ENCODE results near the gene FARSB.

DNA sequence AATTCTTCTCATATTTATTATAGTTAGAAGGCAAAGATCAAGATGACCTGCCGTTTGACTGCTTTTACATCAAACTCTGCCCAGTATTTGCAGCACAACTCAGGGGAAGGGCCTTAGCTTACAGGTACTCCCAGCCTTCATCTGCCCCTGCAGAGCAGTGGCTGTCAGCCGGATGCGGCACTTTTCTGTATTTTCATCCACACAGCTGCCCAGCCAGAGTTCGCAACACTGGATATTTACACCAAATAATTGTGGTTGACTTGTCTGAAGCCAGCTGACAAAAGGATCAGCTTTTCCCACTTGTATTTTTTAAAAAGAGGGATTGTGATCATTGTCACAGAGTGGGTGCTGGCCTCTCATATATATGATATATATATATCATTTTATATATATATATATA, 94.7 kb downstream of the FARSB start:
- TF ChIP-seq, protein P1, sequence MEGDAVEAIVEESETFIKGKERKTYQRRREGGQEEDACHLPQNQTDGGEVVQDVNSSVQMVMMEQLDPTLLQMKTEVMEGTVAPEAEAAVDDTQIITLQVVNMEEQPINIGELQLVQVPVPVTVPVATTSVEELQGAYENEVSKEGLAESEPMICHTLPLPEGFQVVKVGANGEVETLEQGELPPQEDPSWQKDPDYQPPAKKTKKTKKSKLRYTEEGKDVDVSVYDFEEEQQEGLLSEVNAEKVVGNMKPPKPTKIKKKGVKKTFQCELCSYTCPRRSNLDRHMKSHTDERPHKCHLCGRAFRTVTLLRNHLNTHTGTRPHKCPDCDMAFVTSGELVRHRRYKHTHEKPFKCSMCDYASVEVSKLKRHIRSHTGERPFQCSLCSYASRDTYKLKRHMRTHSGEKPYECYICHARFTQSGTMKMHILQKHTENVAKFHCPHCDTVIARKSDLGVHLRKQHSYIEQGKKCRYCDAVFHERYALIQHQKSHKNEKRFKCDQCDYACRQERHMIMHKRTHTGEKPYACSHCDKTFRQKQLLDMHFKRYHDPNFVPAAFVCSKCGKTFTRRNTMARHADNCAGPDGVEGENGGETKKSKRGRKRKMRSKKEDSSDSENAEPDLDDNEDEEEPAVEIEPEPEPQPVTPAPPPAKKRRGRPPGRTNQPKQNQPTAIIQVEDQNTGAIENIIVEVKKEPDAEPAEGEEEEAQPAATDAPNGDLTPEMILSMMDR (IDR thresholded peaks at IDR 0.05), result no peak
- no peak for TF ChIP-seq POLR2A (IDR thresholded peaks at IDR 0.05)

Measured in thyroid gland (tissue), 4 donors.